Suppressor macrophage treated with lipopolysaccharide for 4 hours (primary cell): ENCODE results near the gene PRLR.

ENCODE experiments used
- DNase-seq: peaks from one replicate; pipeline ENCODE4 v3.0.0-alpha.2; 2020

The PRLR gene

GRCh38 chr5:35026941-35027340, 203.3 kb downstream of the PRLR start:
- DNase-seq, result no peak

GRCh38 chr5:35026280-35026840, 203.9 kb downstream of the PRLR start:
- DNase-seq, result no peak

- DNase-seq, result no peak
Observed at GRCh38 chr5:35024911-35025510, 205.3 kb downstream of the PRLR start.

- DNase-seq, result no peak
Observed at GRCh38 chr5:35023391-35024178, 206.7 kb downstream of the PRLR start.

GRCh38 chr5:35016174-35017051, 213.9 kb downstream of the PRLR start:
- DNase-seq, result no peak

GRCh38 chr5:35015063-35015462, 215.2 kb downstream of the PRLR start:
- no peak for DNase-seq

- no peak for DNase-seq
Observed at GRCh38 chr5:35012796-35013195, 217.5 kb downstream of the PRLR start.

- DNase-seq, result no peak
Observed at GRCh38 chr5:35012365-35012764, 217.9 kb downstream of the PRLR start.

- DNase-seq, result no peak
Observed at GRCh38 chr5:35010676-35011075, 219.6 kb downstream of the PRLR start.

GRCh38 chr5:35009657-35010056, 220.6 kb downstream of the PRLR start:
- no peak for DNase-seq

GRCh38 chr5:35009019-35009418, 221.3 kb downstream of the PRLR start:
- no peak for DNase-seq

GRCh38 chr5:35004771-35005170, 225.5 kb downstream of the PRLR start:
- no peak for DNase-seq

GRCh38 chr5:35004200-35004599, 226.1 kb downstream of the PRLR start:
- no peak for DNase-seq

GRCh38 chr5:35003018-35003957, 227.0 kb downstream of the PRLR start:
- DNase-seq, result peak; percentile 72

- no peak for DNase-seq
Observed at GRCh38 chr5:35002459-35002858, 227.8 kb downstream of the PRLR start.

GRCh38 chr5:35001842-35002241, 228.4 kb downstream of the PRLR start:
- no peak for DNase-seq
